Endodermal cell (in vitro differentiated cells): Measurements from ENCODE around the gene FAXC. TPM values are rescaled to one million over a fixed set of nuclear protein-coding genes. Genes with fewer than 3 reads are reported as not detected.

Experiments used
- DNase-seq: peaks from one replicate; pipeline ENCODE4 v3.0.0-alpha.2; 2017
- H3K27ac ChIP-seq: 2 replicates; pipeline ENCODE4 v1.5.1; 2013; ENCODE audit warnings: mild to moderate bottlenecking, low read depth, low read length, moderate library complexity
- H3K27me3 ChIP-seq: 2 replicates; pipeline ENCODE4 v1.6.1; 2013; ENCODE audit warnings: mild to moderate bottlenecking, low read length, moderate library complexity; ENCODE audit not compliant: insufficient read depth, control insufficient read depth, poor library complexity, severe bottlenecking
- H3K36me3 ChIP-seq: 2 replicates; pipeline ENCODE4 v1.7.0; 2013; ENCODE audit warnings: mild to moderate bottlenecking, low read length, moderate library complexity; ENCODE audit not compliant: control insufficient read depth, insufficient read depth
- H3K4me1 ChIP-seq: one replicate; pipeline ENCODE4 v1.7.0; 2013; ENCODE audit warnings: low read length; ENCODE audit not compliant: control insufficient read depth, insufficient read depth
- H3K4me3 ChIP-seq: 2 replicates; pipeline ENCODE4 v1.5.1; 2013; ENCODE audit warnings: mild to moderate bottlenecking, low read length, moderate library complexity
- H3K9ac ChIP-seq: 2 replicates; pipeline ENCODE4 v1.6.1; 2013; ENCODE audit warnings: mild to moderate bottlenecking, low read length, moderate library complexity; ENCODE audit not compliant: poor library complexity, severe bottlenecking; ENCODE audit errors: extremely low read depth
- H3K9me3 ChIP-seq: 2 replicates; pipeline ENCODE4 v1.6.1; 2013; ENCODE audit warnings: mild to moderate bottlenecking, low read length, moderate library complexity; ENCODE audit not compliant: control insufficient read depth
- H3K27ac Mint-ChIP-seq: 2 replicates; pipeline ENCODE4 v1.8.0; 2020; ENCODE audit warnings: mixed read lengths
- H3K27me3 Mint-ChIP-seq: 2 replicates; pipeline ENCODE4 v1.8.0; 2021; ENCODE audit warnings: mild to moderate bottlenecking, mixed read lengths; ENCODE audit not compliant: insufficient read depth
- H3K36me3 Mint-ChIP-seq: 2 replicates; pipeline ENCODE4 v1.8.0; 2020; ENCODE audit warnings: low read depth, mixed read lengths
- H3K4me1 Mint-ChIP-seq: 2 replicates; pipeline ENCODE4 v1.8.0; 2020; ENCODE audit warnings: mixed read lengths
- H3K4me3 Mint-ChIP-seq: 2 replicates; pipeline ENCODE4 v1.8.0; 2020; ENCODE audit warnings: mild to moderate bottlenecking, moderate library complexity, mixed read lengths
- H3K9me3 Mint-ChIP-seq: 2 replicates; pipeline ENCODE4 v1.8.0; 2020; ENCODE audit warnings: mild to moderate bottlenecking, mixed read lengths
- CTCF ChIP-seq: fragments of 200-600 bp; sonication (generic); conservative IDR thresholded peaks from 2 replicates; pipeline ENCODE4 v1.5.0; 2021; ENCODE audit warnings: antibody characterized with exemption, mild to moderate bottlenecking
- WGBS, 2 experiments: methylation state at CpG; one replicate each; pipeline versions ENCODE4 v1.1.5 to v1.1.7; 2013; ENCODE audit warnings: missing lambda C conversion rate in 2 of 2, mixed read lengths in 1 of 2; ENCODE audit not compliant: insufficient coverage in 1 of 2, insufficient read length in 1 of 2; 5-methylcytosine and 5-hydroxymethylcytosine counted together
- total RNA-seq, 2 donors: library from RNA; stranded (reverse); fragmentation: NEBNext Ultra II Directional in 1 of 2; extraction: Animal tissue kit (Norgen Biotek cat#: 25700) in 1 of 2; gene quantifications; 2 replicates in 1 of 2; 3 replicates in 1 of 2; pipeline ENCODE4 v1.2.1, GENCODE V29; 2021

The FAXC gene
- total RNA-seq, 2 donors from 2014 or later, result 8.8 to 19.5 TPM

- H3K36me3 Mint-ChIP-seq, result no peaks in the 10 kb centered on the region
- 80 to 92% methylated on average over 2 of the region's 2 CpGs for WGBS, 2 experiments
- H3K4me3 Mint-ChIP-seq, result no peak overlapping the region
- H3K27ac Mint-ChIP-seq, result no peak overlapping the region
- TF ChIP-seq CTCF, result no peak
- peaks cover 4% of the 10 kb centered on the region for H3K4me1 Mint-ChIP-seq
- no peak overlapping the region for H3K9ac ChIP-seq
- no peak overlapping the region for H3K4me3 ChIP-seq
- H3K9me3 Mint-ChIP-seq, result no peaks in the 10 kb centered on the region
- no peaks in the 10 kb centered on the region for H3K27me3 ChIP-seq
- no peak overlapping the region for H3K27ac ChIP-seq
- H3K4me1 ChIP-seq, result no peaks in the 10 kb centered on the region
- no peak for DNase-seq
- no peaks in the 10 kb centered on the region for H3K27me3 Mint-ChIP-seq
- no peaks in the 10 kb centered on the region for H3K9me3 ChIP-seq
- H3K36me3 ChIP-seq, result no peaks in the 10 kb centered on the region
These were observed 17.4 kb upstream of the FAXC start for GRCh38 chr6:99366852-99367251.

DNA sequence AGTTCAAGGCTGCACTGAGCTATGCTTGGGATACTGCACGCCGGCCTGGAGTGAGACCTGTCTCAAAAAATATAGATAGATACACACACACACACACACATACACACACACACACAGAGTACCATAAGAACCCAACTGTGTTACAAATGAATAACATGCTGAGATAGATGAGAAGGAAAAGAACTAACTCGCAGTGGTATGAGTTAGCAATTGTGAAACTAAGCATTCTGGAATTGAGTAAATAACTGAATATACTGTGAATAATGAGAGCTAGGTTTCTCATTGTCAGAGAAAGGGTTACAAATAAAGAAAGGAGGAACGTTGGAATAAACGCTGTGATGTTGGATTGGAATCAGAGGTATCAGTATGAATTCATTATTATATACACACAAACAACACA lies 14.6 kb upstream of the FAXC start:
- WGBS, 2 experiments, result 87 to 91% methylated on average over 1 to 4 of the region's 5 CpGs
- H3K9me3 ChIP-seq, result no peaks in the 10 kb centered on the region
- no peak overlapping the region for H3K4me3 ChIP-seq
- no peak overlapping the region for H3K9ac ChIP-seq
- Mint-ChIP-seq H3K4me1 (no peaks in the 10 kb centered on the region), H3K36me3 (no peaks in the 10 kb centered on the region), H3K27me3 (no peaks in the 10 kb centered on the region), H3K4me3 (no peak overlapping the region), H3K27ac (no peak overlapping the region), H3K9me3 (no peaks in the 10 kb centered on the region)
- no peaks in the 10 kb centered on the region for H3K4me1 ChIP-seq
- no peak for DNase-seq
- TF ChIP-seq CTCF, result no peak
- no peaks in the 10 kb centered on the region for H3K36me3 ChIP-seq
- H3K27ac ChIP-seq, result no peak overlapping the region
- H3K27me3 ChIP-seq, result no peaks in the 10 kb centered on the region

DNA sequence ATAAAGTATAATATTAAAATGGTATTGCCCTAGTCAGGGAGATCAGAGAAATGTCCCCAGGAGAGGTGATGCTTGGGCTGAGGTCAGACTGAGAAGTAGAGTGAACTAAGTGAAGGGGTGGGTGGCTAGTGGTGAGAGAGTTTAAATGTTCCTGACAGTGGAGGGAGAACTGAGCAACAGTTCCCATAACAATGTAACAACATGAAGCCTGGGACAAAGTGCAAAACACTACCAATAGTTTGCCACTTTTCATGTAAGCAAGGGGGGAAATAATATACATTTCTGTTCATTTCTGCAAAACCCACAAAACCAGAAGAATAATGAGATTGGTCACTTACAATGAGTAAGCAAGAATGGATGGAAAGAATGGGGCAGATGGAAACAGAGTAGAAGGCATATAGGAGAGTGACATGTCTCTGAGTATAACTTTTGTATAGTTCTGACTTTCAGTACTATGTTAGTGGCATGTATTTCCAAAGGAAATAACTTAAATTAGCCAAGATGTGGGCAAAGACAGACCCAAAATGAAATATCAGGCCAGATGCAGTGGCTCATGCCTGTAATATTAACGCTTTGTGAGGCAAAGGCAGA lies 13.3 kb upstream of the FAXC start:
- DNase-seq, result no peak
- Histone ChIP-seq H3K27ac (no peak overlapping the region), H3K27me3 (no peaks in the 10 kb centered on the region), H3K4me3 (no peak overlapping the region), H3K36me3 (no peaks in the 10 kb centered on the region), H3K9me3 (no peaks in the 10 kb centered on the region), H3K9ac (no peak overlapping the region), H3K4me1 (no peaks in the 10 kb centered on the region)
- H3K27ac Mint-ChIP-seq, result no peak overlapping the region
- H3K9me3 Mint-ChIP-seq, result no peaks in the 10 kb centered on the region
- no peaks in the 10 kb centered on the region for H3K27me3 Mint-ChIP-seq
- H3K36me3 Mint-ChIP-seq, result no peaks in the 10 kb centered on the region
- no peak overlapping the region for H3K4me3 Mint-ChIP-seq
- TF ChIP-seq CTCF, result no peak
- 92 to 93% methylated on average over 1 of the region's 1 CpG for WGBS, 2 experiments
- no peaks in the 10 kb centered on the region for H3K4me1 Mint-ChIP-seq
